ENCODE data around the gene MS4A14. TPM values are rescaled to one million over a fixed set of nuclear protein-coding genes. Genes with fewer than 3 reads are reported as not detected.

Gene MS4A14
- total RNA-seq, 1 experiment from 2014 or later, result not detected

GRCh38 chr11:60431251-60431650 lies 35.0 kb downstream of the MS4A14 start:
- ChIA-PET CTCF (no interaction called here), RAD21 (ENCODE audit: low non-redundant PET in 1 of 2, low total read pairs in 2 of 2, uncharacterized antibody in 2 of 2, unreplicated experiment in 2 of 2) (no interaction called here), POLR2A (no interaction called here)
- Histone ChIP-seq H3K27ac (ENCODE audit: low read depth, low read length) (no peak overlapping the region), H3K4me3 (replicated peaks in 1 of 2; ENCODE audit: low read depth in 1 of 2, low read length in 2 of 2) (no peak overlapping the region), H3K9me3 (ENCODE audit: control insufficient read depth in 1 of 2, insufficient read depth in 1 of 2, low read depth in 1 of 2, low read length in 2 of 2) (no peaks in the 10 kb centered on the region), H3K36me3 (ENCODE audit: control insufficient read depth in 1 of 2, insufficient read depth in 2 of 2, low read length in 2 of 2) (no peaks in the 10 kb centered on the region), H3K9me2 (ENCODE audit: insufficient read depth) (no peaks in the 10 kb centered on the region), H3K4me1 (ENCODE audit: control insufficient read depth in 1 of 2, insufficient read depth in 2 of 2, low read length in 2 of 2) (peaks cover 5 to 9% of the 10 kb centered on the region in 2 experiments; a peak in 3 of 4 replicates), H3K9ac (ENCODE audit: low read length) (no peak overlapping the region), H3K79me2 (ENCODE audit: insufficient read depth, low read length) (no peaks in the 10 kb centered on the region), H2AFZ (ENCODE audit: low read depth, low read length, poor library complexity, severe bottlenecking) (no peak overlapping the region), H3K4me2 (ENCODE audit: low read length) (no peak overlapping the region), H4K20me1 (ENCODE audit: insufficient read depth) (no peaks in the 10 kb centered on the region), H3K27me3 (ENCODE audit: insufficient read depth, low read length) (no peaks in the 10 kb centered on the region)
- no peak for TF ChIP-seq JUND (IDR thresholded peaks at IDR 0.05)
- TF ChIP-seq ZBTB33 (IDR thresholded peaks at IDR 0.05; ENCODE audit: extremely low read depth, insufficient replicate concordance, low read length), result no peak
- no peak for TF ChIP-seq EZH2 (IDR thresholded peaks at IDR 0.05)
- no peak for TF ChIP-seq POLR2AphosphoS5 (IDR thresholded peaks at IDR 0.05; ENCODE audit: low read depth, low read length)
- no peak for TF ChIP-seq TCF7L2 (IDR thresholded peaks at IDR 0.05; ENCODE audit: borderline replicate concordance, extremely low read depth, insufficient read depth, insufficient read length)
- TF ChIP-seq RAD21 (IDR thresholded peaks at IDR 0.05; ENCODE audit: low read depth), result no peak
- TF ChIP-seq FOSL1 (IDR thresholded peaks at IDR 0.05; ENCODE audit: low read depth), result no peak
- no peak for TF ChIP-seq REST (IDR thresholded peaks at IDR 0.05; ENCODE audit: low read depth)
- no peak for TF ChIP-seq ATF3 (IDR thresholded peaks at IDR 0.05)
- no peak for TF ChIP-seq CTCF (IDR thresholded peaks at IDR 0.05 in 2 of 3, conservative IDR thresholded peaks at IDR 0.05 in 1 of 3; ENCODE audit: borderline replicate concordance in 1 of 3, insufficient read depth in 1 of 3, low read depth in 2 of 3, low read length in 2 of 3)
- TF ChIP-seq ELF1 (IDR thresholded peaks at IDR 0.05; ENCODE audit: borderline replicate concordance, low read depth), result no peak
- TF ChIP-seq POLR2A (IDR thresholded peaks at IDR 0.05; ENCODE audit: borderline replicate concordance, extremely low read depth, insufficient read depth, insufficient read length), result no peak
- TF ChIP-seq ZFX (IDR thresholded peaks at IDR 0.05), result no peak
- TF ChIP-seq EGR1 (IDR thresholded peaks at IDR 0.05; ENCODE audit: low read depth), result no peak
- no peak for TF ChIP-seq ZNF274 (IDR thresholded peaks at IDR 0.05; ENCODE audit: low read depth, low read length)
- no peak for TF ChIP-seq SRF (IDR thresholded peaks at IDR 0.05; ENCODE audit: low read depth)
- no peak for TF ChIP-seq CBX3 (IDR thresholded peaks at IDR 0.05; ENCODE audit: low read depth)
- TF ChIP-seq MAX (IDR thresholded peaks at IDR 0.05), result no peak
- TF ChIP-seq SIN3A (IDR thresholded peaks at IDR 0.05; ENCODE audit: low read depth), result no peak
- no TSS peak for BruUV-seq (replicated peaks)
- DNase-seq (ENCODE audit: low read depth, low spot score), result no peak
- ATAC-seq, result no peak
- intact Hi-C loops (cut with micrococcal nuclease), result no loop called here
